PFSK-1 (cell line): ENCODE results near the gene ZBED4.

Experiments used
- FOXP2 ChIP-seq: optimal IDR thresholded peaks from 2 replicates; pipeline ENCODE3; 2011; ENCODE audit warnings: borderline replicate concordance, control low read depth, inconsistent platforms; ENCODE audit not compliant: insufficient read depth; ENCODE audit errors: extremely low read length, extremely low read depth
- POLR2AphosphoS5 ChIP-seq: IDR thresholded peaks from 2 replicates; pipeline ENCODE4 v1.6.1; 2012; ENCODE audit warnings: low read depth, mild to moderate bottlenecking, control low read depth, low read length, moderate library complexity
- SIN3A ChIP-seq: IDR thresholded peaks from 2 replicates; pipeline ENCODE4 v1.6.1; 2012; ENCODE audit warnings: mild to moderate bottlenecking, low read length, moderate library complexity, borderline replicate concordance; ENCODE audit not compliant: insufficient read depth
- TAF1 ChIP-seq: IDR thresholded peaks from 2 replicates; pipeline ENCODE4 v1.6.1; 2012; ENCODE audit warnings: low read length, control low read depth, borderline replicate concordance; ENCODE audit not compliant: insufficient read depth
- TF ChIP-seq, protein P1 (sequence below), 2 experiments: IDR thresholded peaks; 2 replicates each; pipeline versions ENCODE4 v1.6.1 to v1.8.0; 2011 to 2012; ENCODE audit warnings: low read depth in 2 of 2, low read length in 2 of 2, control low read depth in 1 of 2, inconsistent platforms in 1 of 2, mild to moderate bottlenecking in 1 of 2, moderate library complexity in 1 of 2; ENCODE audit not compliant: insufficient read depth in 1 of 2

The ZBED4 gene

DNA sequence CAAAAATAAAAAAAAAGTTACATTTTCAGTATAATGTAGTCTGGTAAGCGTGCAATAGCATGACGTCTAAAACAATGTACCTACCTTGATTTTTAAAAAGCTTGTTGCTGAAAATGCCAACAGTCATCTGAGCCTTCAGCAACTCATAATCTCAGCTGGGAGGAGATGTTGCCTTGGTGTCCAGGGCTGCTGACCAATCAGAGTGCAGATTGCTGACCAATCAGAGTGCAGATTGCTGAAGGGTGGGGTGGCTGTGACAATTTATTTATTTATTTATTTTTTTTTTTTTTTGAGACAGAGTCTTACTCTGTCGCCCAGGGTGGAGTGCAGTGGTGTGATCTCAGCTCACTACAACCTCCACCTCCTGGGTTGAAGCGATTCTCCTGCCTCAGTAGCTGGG is 17.8 kb downstream of the ZBED4 start:
- TF ChIP-seq TAF1, result no peak
- TF ChIP-seq POLR2AphosphoS5, result no peak
- TF ChIP-seq SIN3A, result no peak
- TF ChIP-seq FOXP2, result no peak
- TF ChIP-seq, protein P1, sequence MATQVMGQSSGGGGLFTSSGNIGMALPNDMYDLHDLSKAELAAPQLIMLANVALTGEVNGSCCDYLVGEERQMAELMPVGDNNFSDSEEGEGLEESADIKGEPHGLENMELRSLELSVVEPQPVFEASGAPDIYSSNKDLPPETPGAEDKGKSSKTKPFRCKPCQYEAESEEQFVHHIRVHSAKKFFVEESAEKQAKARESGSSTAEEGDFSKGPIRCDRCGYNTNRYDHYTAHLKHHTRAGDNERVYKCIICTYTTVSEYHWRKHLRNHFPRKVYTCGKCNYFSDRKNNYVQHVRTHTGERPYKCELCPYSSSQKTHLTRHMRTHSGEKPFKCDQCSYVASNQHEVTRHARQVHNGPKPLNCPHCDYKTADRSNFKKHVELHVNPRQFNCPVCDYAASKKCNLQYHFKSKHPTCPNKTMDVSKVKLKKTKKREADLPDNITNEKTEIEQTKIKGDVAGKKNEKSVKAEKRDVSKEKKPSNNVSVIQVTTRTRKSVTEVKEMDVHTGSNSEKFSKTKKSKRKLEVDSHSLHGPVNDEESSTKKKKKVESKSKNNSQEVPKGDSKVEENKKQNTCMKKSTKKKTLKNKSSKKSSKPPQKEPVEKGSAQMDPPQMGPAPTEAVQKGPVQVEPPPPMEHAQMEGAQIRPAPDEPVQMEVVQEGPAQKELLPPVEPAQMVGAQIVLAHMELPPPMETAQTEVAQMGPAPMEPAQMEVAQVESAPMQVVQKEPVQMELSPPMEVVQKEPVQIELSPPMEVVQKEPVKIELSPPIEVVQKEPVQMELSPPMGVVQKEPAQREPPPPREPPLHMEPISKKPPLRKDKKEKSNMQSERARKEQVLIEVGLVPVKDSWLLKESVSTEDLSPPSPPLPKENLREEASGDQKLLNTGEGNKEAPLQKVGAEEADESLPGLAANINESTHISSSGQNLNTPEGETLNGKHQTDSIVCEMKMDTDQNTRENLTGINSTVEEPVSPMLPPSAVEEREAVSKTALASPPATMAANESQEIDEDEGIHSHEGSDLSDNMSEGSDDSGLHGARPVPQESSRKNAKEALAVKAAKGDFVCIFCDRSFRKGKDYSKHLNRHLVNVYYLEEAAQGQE (IDR thresholded peaks at IDR 0.05; ENCODE audit: insufficient read depth in 1 of 2, low read depth in 2 of 2, low read length in 2 of 2), result no peak

DNA sequence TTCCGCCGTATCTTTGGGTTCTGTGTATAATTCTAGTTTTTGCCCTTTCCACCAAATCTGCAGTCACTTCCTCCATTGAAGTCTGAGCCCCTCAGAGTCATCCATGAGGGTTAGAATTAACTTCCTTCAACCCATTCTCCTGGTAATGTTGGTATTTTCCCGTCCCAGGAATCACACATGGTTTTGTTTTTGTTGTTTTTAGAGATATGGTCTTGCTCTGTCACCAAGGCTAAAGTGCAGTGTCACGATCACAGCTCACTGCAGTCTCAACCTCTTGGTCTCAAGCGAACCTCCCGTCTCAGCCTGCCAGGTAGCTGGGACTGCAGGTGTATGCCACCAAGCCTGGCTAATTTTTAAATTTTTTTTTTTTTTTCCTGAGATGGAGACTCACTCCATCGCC is 18.7 kb downstream of the ZBED4 start:
- TF ChIP-seq POLR2AphosphoS5 (no peak), FOXP2 (no peak), SIN3A (no peak), TAF1 (no peak)
- TF ChIP-seq, protein P1 (IDR thresholded peaks at IDR 0.05; ENCODE audit: insufficient read depth in 1 of 2, low read depth in 2 of 2, low read length in 2 of 2), result no peak

DNA sequence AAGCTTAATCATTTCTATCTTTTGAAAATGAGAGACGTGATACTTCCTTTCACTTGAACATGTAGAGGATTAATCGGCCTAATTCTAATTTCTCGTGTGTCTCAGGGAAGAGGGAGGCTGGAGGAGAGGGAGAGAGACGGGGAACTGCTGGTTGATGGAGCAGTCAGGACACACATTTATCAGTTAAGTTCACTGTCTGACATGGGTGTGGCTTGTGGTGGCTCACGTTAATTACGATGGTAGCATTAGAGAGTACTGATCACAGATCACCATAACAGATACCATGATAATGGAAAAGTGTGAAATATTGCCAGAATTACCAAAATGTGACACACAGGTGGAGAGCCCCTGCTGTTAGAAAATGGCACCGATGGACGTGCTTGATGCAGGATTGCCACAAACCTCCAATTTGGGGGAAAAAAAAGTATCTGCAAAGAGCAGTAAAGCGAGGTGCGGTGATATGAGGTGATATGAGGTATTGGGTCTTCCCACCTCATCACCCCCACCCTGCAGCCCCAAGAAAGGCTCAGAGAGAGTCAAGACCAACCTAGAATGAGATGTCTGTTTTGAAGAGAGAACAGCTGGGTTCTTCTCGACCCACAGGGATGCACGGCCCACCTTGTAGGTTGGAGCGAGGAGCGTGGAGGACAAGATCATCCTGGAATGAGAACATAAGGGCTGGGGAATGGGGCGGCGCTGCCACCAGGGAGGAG is 19.7 kb downstream of the ZBED4 start:
- TF ChIP-seq TAF1 (no peak), POLR2AphosphoS5 (no peak), FOXP2 (no peak), SIN3A (no peak)
- TF ChIP-seq, protein P1 (IDR thresholded peaks at IDR 0.05; ENCODE audit: insufficient read depth in 1 of 2, low read depth in 2 of 2, low read length in 2 of 2), result no peak

DNA sequence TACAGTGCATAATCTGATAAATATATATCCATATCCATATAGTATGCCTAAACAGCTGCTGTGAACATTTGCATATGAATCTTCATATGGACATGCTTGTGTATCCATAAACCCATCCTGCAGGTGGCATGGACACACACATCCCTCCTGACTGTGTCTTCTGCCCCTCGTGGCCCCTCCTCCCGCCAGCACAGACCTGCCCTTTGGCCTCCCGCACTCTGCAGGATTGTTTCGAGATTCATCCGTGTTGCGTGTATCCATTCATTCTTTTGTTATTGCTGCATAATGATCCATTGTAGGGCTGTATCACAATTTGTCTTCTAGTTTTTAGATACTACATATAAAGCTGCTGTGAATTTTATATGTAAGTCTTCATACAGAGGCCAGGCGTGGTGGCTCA is 24.0 kb downstream of the ZBED4 start:
- TF ChIP-seq TAF1 (no peak), SIN3A (no peak), FOXP2 (no peak), POLR2AphosphoS5 (no peak)
- TF ChIP-seq, protein P1 (IDR thresholded peaks at IDR 0.05; ENCODE audit: insufficient read depth in 1 of 2, low read depth in 2 of 2, low read length in 2 of 2), result no peak
